ENCODE measurements around the gene RING1. TPM values are rescaled to one million over a fixed set of nuclear protein-coding genes. Genes with fewer than 3 reads are reported as not detected.

RING1 gene
- total RNA-seq, 2 donors from 2014 or later: 31.0 to 31.8 TPM

DNA sequence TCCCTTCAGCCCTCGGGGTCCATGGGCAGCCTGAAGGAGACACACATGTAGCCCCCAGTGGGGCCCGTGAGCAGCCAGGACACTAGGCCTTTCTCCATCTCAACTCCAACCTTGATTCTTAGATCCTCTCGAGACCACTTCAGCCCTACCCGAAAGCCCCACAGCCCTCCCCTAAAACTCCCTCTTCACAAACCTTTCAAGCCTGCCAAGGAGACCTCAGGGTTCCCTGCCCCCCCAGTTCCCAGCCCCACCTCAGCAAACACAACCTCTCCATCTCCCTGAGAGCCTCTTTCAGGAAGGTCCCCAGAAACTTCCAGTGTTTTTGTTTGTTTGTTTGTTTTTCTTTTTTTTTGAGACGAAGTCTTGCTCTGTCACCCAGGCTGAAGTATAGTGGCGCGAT is 27.2 kb upstream of the RING1 start:
- Histone ChIP-seq H3K27me3 (ENCODE audit: control insufficient read depth, insufficient read depth, low read length, poor library complexity, severe bottlenecking) (peaks cover 2% of the 10 kb centered on the region), H3K9me3 (ENCODE audit: control insufficient read depth, low read length) (peaks cover 4% of the 10 kb centered on the region), H3K36me3 (ENCODE audit: control insufficient read depth, insufficient read depth, low read length) (no peaks in the 10 kb centered on the region), H3K27ac (ENCODE audit: low read depth, low read length) (no peak overlapping the region), H3K9ac (ENCODE audit: extremely low read depth, low read length, poor library complexity, severe bottlenecking) (no peak overlapping the region), H3K4me1 (ENCODE audit: control insufficient read depth, insufficient read depth, low read length) (no peaks in the 10 kb centered on the region), H3K4me3 (ENCODE audit: low read length) (no peak overlapping the region)
- H3K4me1 Mint-ChIP-seq: no peaks in the 10 kb centered on the region
- H3K27me3 Mint-ChIP-seq (ENCODE audit: insufficient read depth): peaks cover 33% of the 10 kb centered on the region
- TF ChIP-seq, protein P1, sequence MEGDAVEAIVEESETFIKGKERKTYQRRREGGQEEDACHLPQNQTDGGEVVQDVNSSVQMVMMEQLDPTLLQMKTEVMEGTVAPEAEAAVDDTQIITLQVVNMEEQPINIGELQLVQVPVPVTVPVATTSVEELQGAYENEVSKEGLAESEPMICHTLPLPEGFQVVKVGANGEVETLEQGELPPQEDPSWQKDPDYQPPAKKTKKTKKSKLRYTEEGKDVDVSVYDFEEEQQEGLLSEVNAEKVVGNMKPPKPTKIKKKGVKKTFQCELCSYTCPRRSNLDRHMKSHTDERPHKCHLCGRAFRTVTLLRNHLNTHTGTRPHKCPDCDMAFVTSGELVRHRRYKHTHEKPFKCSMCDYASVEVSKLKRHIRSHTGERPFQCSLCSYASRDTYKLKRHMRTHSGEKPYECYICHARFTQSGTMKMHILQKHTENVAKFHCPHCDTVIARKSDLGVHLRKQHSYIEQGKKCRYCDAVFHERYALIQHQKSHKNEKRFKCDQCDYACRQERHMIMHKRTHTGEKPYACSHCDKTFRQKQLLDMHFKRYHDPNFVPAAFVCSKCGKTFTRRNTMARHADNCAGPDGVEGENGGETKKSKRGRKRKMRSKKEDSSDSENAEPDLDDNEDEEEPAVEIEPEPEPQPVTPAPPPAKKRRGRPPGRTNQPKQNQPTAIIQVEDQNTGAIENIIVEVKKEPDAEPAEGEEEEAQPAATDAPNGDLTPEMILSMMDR (conservative IDR thresholded peaks at IDR 0.05): no peak
- H3K4me3 Mint-ChIP-seq: no peak overlapping the region
- H3K36me3 Mint-ChIP-seq (ENCODE audit: low read depth): no peaks in the 10 kb centered on the region
- WGBS, 2 experiments (ENCODE audit: insufficient coverage in 1 of 2, insufficient read length in 1 of 2): 92 to 93% methylated on average over 3 to 7 of the region's 7 CpGs
- no peak for DNase-seq
- H3K27ac Mint-ChIP-seq: no peak overlapping the region
- H3K9me3 Mint-ChIP-seq: no peaks in the 10 kb centered on the region

DNA sequence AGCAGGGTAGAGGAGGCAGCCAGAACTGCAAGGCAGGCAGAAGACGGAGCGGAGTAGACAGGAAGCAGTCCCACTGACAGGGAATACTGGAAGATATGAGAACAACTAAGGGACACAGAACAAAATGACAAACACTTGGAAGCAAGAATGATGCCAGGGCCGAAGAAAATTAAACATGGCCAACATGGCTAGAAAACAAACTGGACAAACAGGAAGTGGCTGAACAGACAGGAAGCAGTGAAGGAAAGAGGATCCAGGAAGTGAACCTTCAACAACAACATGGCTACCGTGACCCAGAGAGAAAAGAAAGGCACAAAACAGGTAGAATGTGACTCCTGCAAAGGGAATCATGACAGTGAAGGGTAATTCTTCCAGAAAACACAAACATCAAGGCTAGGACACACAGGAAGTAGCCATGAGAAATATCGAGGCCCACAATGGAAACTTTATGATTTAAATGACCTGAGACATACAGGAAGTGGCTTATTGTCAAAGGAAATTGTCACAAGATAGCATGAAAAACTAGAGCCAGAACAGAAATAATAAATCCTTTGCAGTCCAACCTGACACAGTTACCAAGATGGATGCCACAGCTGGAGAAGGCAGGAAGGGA is 25.1 kb upstream of the RING1 start:
- no peaks in the 10 kb centered on the region for H3K9me3 Mint-ChIP-seq
- Histone ChIP-seq H3K4me1 (ENCODE audit: control insufficient read depth, insufficient read depth, low read length) (no peaks in the 10 kb centered on the region), H3K4me3 (ENCODE audit: low read length) (no peak overlapping the region), H3K36me3 (ENCODE audit: control insufficient read depth, insufficient read depth, low read length) (no peaks in the 10 kb centered on the region), H3K9ac (ENCODE audit: extremely low read depth, low read length, poor library complexity, severe bottlenecking) (no peak overlapping the region), H3K27me3 (ENCODE audit: control insufficient read depth, insufficient read depth, low read length, poor library complexity, severe bottlenecking) (peaks cover 19% of the 10 kb centered on the region), H3K9me3 (ENCODE audit: control insufficient read depth, low read length) (peaks cover 4% of the 10 kb centered on the region), H3K27ac (ENCODE audit: low read depth, low read length) (no peak overlapping the region)
- H3K36me3 Mint-ChIP-seq (ENCODE audit: low read depth): no peaks in the 10 kb centered on the region
- no peak overlapping the region for H3K27ac Mint-ChIP-seq
- H3K27me3 Mint-ChIP-seq (ENCODE audit: insufficient read depth): peaks cover 48% of the 10 kb centered on the region
- H3K4me1 Mint-ChIP-seq: no peaks in the 10 kb centered on the region
- TF ChIP-seq, protein P1 (conservative IDR thresholded peaks at IDR 0.05): no peak
- no peak for DNase-seq
- no peak overlapping the region for H3K4me3 Mint-ChIP-seq
- 94 to 95% methylated on average over 4 to 5 of the region's 5 CpGs for WGBS, 2 experiments (ENCODE audit: insufficient coverage in 1 of 2, insufficient read length in 1 of 2)

DNA sequence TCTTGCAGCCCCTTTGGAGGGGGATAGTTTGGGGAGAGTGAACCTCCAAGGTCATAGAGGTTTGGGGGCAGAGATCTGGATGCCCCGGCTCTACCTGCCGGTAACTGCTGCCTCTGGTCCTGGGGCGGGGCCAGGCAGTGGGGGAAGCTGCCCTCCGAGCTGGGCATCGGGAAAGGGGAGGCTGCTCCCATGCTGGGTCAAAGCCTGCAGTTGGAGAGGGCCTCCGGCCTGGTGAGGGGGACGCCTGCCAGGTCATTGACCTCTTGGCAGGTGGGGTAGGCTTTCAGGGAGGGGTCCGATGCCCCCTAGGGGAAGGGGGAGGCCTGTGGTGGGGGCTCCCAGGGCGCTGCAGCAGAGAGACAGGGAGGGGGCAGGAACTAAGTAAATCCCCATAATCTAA is 23.1 kb upstream of the RING1 start:
- H3K27ac ChIP-seq (ENCODE audit: low read depth, low read length): no peak overlapping the region
- H3K9me3 Mint-ChIP-seq: no peaks in the 10 kb centered on the region
- no peak overlapping the region for H3K9ac ChIP-seq (ENCODE audit: extremely low read depth, low read length, poor library complexity, severe bottlenecking)
- no peaks in the 10 kb centered on the region for H3K36me3 ChIP-seq (ENCODE audit: control insufficient read depth, insufficient read depth, low read length)
- no peak overlapping the region for H3K4me3 ChIP-seq (ENCODE audit: low read length)
- 78 to 84% methylated on average over 5 to 8 of the region's 9 CpGs for WGBS, 2 experiments (ENCODE audit: insufficient coverage in 1 of 2, insufficient read length in 1 of 2)
- H3K4me3 Mint-ChIP-seq: no peak overlapping the region
- H3K27me3 ChIP-seq (ENCODE audit: control insufficient read depth, insufficient read depth, low read length, poor library complexity, severe bottlenecking): peaks cover 35% of the 10 kb centered on the region
- DNase-seq: no peak
- no peaks in the 10 kb centered on the region for H3K4me1 ChIP-seq (ENCODE audit: control insufficient read depth, insufficient read depth, low read length)
- H3K4me1 Mint-ChIP-seq: no peaks in the 10 kb centered on the region
- no peaks in the 10 kb centered on the region for H3K36me3 Mint-ChIP-seq (ENCODE audit: low read depth)
- peaks cover 4% of the 10 kb centered on the region for H3K9me3 ChIP-seq (ENCODE audit: control insufficient read depth, low read length)
- H3K27me3 Mint-ChIP-seq (ENCODE audit: insufficient read depth): peaks cover 49% of the 10 kb centered on the region
- no peak overlapping the region for H3K27ac Mint-ChIP-seq
- TF ChIP-seq, protein P1 (conservative IDR thresholded peaks at IDR 0.05): no peak
